GM19238 (cell line): Measurements from ENCODE around the gene FADS2.

Source experiments
- DNase-seq: peaks from one replicate; pipeline ENCODE4 v3.0.0; 2011; ENCODE audit warnings: low spot score; ENCODE audit not compliant: insufficient read length

FADS2 gene

DNA sequence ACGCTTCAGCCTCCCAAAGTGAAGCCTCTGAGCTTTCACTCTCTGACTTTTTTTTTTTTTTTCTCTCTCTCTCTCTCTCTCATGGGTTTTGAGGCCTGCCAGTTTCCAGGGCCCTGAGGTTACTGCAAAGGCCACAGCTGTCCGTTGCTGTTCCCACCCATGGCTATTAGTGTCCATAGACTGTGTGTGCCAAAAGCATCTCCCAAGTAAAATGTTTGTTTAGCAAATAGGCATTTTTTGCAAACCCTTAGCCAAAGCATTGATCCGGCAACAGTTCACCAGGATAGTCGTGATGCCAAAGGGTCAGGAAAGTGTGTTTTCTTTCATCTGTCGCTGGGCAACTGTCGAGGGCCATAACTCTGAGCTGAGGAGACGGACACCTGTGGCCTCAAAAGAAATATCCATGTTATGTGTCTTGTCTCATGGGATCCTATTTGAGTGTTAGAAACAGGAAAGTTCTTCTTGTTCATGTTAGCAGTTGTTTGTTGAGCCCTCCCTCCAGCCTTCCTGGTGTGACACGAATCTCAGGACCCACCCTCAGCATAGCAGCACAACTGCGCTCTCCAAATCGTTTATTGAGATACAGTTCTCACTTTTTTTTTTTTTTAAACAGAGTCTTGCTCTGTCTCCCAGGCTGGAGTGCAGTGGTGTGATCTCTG lies 18.4 kb downstream of the FADS2 start:
- DNase-seq, result no peak

DNA sequence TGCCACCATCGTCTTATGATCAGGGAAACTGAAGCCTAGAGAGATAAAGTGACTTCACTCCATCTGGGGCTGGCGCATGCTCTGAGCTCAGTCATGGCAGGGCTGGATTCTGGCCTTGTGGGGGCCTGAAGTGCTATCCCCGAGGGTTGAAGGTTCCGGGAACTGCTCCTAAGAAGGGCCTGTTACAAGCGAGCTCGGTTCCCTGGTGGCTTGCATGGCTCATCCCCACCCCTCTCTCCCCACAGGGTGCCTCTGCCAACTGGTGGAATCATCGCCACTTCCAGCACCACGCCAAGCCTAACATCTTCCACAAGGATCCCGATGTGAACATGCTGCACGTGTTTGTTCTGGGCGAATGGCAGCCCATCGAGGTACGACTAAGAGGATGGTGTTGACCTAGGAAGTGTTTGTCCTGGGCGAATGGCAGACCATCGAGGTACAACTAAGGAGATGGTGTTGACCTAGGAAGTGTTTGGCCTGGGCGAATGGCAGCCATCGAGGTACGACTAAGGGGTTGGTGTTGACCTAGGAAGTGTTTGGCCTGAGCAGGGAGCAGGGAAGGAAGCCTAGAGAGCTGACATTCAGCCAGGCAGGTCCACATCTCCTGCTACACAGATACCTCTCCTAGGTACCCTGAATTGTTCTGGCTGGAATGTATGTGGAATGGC lies 19.9 kb downstream of the FADS2 start:
- no peak for DNase-seq

DNA sequence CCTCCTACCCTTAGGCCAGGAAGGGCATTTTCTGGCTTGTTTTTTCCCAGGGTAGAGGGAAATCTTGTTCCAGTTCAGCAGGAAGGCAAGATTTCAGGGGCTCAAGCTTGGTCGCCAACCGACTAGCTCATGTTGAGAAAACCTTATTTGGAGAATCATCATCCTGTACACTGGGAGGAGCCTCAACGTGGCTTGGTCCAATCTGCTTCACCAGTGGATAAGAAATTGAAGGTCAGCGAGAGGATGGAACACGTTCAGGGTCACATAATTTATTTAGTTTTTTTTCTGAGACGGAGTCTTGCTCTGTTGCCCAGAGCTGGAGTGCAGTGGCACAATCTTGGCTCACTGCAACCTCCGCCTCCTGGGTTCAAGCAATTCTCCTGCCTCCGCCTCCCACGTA lies 20.5 kb downstream of the FADS2 start:
- DNase-seq, result no peak

GRCh38 chr11:61850687-61851086 lies 22.6 kb downstream of the FADS2 start:
- DNase-seq, result no peak

DNA sequence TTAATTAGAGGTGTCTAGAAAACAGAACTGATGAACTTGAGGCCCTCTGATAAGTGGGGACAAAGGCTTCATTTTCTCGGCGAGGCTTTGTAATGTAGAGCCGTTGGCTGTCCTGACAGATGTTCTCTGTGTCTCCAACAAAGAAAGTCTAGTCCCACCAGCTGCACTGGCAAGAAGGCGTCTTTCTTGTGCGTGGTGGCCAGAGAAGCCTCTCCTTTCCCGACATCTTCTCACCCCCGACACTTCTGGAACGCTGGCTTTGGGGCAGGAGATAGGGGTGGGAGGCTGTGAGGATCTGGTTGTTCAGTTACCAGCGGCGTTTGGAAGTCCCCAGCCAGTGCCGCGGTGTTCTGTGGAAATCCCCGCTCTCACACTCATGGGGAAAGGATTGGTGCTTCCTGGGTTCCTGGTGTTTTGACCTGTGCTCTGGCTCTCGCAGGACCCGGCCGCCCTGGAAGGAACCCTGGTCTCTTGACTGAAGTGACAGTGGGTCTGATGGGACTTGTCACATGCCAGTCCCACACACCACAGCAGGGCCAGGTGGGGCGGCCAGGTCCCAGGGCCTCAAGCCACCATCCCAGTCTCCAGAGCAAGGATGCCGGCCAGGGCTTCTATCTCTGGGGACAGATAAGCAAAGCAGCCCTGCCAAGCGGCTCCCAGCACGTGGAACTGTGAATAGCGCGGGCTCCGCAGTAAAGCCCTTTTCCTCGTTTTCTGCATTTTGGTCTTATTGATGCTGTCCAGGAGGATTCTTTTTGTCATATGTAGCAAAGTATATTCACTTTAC lies 23.2 kb downstream of the FADS2 start:
- DNase-seq, result no peak

DNA sequence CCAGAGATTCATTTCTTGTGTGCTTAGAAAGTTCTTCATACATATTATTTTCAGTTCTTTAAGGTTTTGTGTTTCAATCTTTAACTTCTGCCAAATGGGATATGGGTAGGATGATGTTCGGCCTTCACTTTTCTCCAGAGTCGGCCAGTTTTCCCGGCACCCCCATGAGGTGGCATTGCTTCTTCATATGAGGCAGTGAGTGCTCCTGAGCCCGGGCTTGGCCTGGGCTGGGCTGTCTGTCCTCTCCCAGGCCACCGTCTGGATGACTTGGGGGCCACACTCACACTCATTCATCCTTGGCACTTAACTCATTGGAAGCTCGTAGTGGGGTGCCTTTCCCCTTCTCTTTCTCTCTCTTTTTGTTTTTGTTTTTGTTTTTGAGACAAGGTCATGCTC lies 23.8 kb downstream of the FADS2 start:
- no peak for DNase-seq

DNA sequence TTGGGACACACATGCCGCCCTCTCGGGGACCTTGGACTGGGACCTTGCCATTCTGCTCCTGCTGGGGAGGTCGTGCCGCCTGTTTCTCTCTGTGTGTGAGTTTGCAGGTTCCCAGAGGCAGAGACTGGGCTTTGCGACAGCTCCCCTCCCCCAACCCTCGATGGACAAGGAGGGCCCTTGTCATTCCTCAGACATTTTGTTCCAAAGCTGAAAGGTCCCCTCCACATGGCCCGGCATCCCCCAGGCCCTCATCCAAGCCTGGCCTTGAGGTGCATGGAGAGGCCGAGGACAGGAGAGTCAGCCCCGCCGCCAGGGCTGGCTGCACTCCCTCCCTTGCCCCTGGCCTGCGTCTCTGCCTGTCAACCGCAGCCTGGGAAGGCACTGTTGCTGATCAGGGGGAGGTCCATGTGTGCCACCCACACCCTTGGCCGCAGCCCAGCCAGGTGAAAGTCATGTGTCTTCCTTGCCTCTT lies 25.6 kb downstream of the FADS2 start:
- DNase-seq, result no peak

DNA sequence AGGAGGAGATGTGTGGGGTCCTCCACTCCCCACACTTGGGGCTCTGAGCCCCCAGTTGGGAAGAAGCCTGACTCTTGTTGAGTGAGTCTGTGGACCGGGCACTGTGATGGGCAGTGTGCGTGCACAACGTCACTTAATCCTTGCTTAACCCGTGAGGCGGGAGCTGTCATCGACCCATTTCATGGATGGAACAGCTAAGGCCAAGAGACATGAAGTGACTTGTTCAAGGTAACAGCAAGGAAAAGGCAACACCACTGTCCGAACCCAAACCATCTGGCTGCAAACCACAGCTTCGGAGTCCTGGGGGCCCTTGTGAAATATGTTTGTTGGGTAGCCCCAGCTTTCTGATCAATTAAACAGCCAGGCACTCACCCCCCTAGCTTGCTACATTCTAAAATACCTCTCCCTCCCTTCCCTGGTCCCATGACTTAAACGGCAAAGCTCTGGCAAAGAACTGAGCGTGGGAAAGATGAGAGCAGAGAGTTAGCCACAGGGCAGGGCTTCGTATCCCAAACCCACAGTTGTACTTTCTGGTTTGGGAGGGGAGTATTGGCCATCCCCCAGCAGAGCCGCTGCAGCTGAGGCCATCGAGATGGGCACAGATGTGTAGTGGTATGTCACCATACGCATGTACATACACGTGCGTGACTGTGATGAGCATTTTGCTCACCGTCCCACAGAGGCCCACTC lies 26.3 kb downstream of the FADS2 start:
- no peak for DNase-seq

DNA sequence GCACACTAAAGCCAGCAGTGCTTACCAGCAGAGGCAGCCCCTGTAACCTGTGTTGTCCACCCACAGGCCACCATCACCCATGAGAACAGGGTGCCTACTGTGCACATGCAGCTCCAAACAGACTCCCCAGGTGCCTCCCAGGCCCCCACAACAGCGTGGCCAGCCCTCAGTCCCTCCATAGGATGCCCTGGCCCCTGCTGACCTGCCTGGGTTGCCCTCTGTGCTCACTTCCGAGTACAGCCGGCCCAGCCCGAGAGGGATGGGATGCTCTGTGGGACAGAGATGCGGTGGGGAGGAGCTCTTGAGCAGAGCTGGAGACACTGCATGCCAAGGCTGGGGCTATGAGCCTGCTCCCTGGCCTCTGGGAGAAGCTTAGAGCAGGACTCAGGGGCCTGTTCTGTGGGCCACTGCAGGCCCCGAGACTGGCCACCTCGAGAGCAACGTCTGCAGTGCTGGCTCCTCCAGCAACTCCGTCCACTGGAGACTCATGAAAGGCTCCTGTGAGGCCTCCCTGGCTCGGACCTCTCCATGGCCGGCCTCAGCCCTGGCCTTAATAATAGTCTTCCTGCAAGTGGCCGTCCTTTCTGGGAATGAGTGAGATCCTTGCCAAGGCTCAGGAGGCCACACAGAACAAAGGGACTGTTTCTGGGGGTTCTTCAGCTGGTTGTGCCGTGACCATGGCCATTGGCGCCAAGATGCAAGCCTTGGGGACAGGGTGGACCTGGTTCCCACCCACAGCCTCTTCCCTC lies 27.0 kb downstream of the FADS2 start:
- no peak for DNase-seq

DNA sequence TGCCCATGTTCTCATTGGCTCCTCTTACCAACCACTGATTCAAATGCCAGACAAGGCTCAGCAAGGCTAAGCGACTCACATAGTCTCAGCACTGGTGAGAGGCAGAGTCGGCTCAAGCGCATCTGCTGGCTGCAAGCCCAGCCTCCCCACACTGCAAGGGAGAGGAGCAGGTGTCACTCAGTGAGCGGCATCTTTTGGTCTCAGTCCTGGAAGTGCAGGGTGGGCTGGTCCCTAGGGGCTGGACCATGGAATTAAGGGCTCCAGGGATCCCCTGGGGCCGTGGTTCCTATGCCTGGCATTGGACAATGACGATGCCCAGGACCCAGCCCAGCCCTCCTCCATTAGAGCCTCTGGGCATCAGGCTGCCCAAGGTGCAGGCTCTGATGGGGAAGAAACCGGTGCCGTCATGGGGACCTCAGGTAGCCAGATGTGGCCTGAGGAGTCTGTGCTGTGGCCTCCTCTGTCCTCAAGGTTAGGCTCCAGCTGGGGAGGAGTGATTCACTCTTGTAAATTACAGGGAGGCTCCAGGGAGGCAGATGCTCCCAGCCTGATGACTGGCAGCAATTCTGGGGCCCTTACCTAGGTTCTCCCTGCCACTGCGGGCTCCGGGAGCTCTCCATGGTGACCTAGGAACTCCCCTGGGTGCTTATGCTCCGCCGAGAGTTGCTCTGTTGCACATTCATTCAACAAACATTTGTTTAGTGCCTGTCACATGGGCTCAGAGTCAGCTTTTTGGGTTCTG lies 28.0 kb downstream of the FADS2 start:
- no peak for DNase-seq

DNA sequence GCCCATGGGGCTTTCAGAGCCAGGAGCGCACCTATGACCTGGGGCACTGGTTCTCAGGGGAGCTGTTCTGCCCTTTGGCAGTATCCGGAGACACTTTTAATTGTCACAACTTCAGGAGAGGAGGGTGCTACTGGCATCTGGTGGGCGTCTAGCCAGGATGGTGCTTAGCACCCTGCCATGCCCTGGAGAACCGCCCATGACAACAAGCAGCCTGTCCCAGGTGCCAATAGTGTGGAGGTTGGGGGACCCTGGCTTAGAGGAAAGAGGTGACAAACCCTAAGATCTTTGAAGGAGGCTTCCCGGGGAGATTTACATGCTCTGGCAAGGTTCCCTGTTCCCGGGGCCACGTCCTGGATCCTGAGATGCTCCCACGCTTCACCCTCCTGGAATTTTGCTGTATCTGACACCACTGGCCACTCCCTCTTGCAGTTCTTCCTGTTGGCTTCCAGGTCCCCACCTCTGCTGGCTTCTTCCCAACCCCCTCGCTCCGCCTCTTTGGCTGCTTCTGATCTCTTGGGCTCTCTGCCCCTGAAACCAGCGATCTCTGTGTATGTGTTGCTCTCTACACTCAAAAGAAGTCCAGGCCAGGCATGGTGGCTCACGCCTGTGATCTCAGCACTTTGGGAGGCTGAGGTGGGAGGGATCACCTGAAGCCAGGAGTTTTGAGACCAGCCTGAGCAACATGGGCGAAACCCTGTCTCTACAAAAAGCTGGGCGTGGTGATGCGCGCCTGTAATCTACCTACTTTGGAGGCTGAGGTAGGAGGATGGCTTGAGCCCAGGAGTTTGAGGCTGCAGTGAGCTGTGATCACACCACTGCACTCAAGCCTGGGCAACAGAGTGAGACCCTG lies 32.2 kb downstream of the FADS2 start:
- no peak for DNase-seq

GRCh38 chr11:61861634-61862033 lies 33.5 kb downstream of the FADS2 start:
- DNase-seq, result no peak

- no peak for DNase-seq
Measured at GRCh38 chr11:61862714-61863547, 34.8 kb downstream of the FADS2 start.

GRCh38 chr11:61863548-61864081 lies 35.5 kb downstream of the FADS2 start:
- DNase-seq, result no peak

DNA sequence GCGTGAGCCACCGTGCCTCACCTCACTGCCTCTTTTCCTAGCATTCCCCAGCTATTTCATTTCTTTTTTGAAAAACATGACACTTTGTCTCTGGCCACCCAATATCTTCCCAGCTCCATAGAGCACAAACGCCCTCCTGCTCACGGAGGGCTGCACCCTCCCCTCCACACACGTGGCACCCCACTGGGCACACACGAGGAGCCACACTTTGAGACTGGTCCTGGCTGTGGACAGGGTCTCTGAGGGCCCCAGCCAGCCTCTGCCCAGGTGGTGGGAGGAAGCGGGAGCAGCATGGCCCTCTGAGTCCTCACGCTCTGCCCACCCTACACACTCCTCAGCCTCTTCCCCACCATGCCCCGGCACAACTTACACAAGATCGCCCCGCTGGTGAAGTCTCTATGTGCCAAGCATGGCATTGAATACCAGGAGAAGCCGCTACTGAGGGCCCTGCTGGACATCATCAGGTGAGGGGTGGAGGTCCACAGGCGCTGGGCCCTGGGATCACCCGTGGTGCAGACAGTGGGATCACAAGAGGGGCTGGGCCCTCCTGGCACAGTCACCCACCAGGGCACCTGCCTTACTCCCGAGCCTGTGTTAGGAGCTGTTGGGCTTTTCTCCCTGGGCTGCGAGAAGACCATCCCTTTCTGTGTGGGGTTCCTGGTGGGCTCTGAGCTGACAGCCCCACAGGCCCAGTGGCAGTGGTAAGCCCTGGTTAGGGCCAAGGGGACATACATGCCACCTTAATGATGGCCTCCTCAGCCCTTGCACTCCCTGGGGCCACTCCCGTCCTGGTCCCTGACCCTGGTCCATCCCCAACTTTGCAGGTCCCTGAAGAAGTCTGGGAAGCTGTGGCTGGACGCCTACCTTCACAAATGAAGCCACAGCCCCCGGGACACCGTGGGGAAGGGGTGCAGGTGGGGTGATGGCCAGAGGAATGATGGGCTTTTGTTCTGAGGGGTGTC lies 37.0 kb downstream of the FADS2 start:
- DNase-seq, result no peak

DNA sequence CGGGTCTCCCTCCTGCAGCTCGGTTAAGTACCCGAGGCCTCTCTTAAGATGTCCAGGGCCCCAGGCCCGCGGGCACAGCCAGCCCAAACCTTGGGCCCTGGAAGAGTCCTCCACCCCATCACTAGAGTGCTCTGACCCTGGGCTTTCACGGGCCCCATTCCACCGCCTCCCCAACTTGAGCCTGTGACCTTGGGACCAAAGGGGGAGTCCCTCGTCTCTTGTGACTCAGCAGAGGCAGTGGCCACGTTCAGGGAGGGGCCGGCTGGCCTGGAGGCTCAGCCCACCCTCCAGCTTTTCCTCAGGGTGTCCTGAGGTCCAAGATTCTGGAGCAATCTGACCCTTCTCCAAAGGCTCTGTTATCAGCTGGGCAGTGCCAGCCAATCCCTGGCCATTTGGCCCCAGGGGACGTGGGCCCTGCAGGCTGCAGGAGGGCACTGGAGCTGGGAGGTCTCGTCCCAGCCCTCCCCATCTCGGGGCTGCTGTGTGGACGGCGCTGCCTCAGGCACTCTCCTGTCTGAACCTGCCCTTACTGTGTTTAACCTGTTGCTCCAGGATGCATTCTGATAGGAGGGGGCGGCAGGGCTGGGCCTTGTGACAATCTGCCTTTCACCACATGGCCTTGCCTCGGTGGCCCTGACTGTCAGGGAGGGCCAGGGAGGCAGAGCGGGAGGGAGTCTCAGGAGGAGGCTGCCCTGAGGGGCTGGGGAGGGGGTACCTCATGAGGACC lies 38.3 kb downstream of the FADS2 start:
- no peak for DNase-seq

DNA sequence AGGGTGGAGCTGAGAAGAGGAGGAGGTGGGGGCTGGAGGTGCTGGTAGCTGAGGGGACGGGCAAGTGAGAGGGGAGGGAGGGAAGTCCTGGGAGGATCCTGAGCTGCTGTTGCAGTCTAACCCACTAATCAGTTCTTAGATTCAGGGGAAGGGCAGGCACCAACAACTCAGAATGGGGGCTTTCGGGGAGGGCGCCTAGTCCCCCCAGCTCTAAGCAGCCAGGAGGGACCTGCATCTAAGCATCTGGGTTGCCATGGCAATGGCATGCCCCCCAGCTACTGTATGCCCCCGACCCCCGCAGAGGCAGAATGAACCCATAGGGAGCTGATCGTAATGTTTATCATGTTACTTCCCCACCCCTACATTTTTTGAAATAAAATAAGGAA lies 38.9 kb downstream of the FADS2 start:
- no peak for DNase-seq
